Right ventricle myocardium superior (tissue), 1 donor: ENCODE data around the gene ARSI. TPM values are rescaled to one million over a fixed set of nuclear protein-coding genes. Genes with fewer than 3 reads are reported as not detected.
A peak's percentile ranks its signal among the peaks of the same experiment; 100 is the strongest.

Experiments
- ATAC-seq: fragments of 200-7000 bp; cut with Tn5 transposase; one replicate; pipeline ENCODE4 v1.9.1; 2020; ENCODE audit warnings: mild to moderate bottlenecking; ENCODE audit not compliant: poor library complexity
- DNase-seq: peaks from one replicate; pipeline ENCODE4 v3.0.0-alpha.2; 2020
- intact Hi-C: fragments of 100-400 bp; cut with DNase I; formaldehyde crosslinking; loops from one replicate; pipeline ENCODE4 v1.11.2; 2022
- total RNA-seq: library from RNA; stranded (reverse); fragmentation: NEBNext Ultra II Directional; extraction: Animal tissue kit (Norgen Biotek cat#: 25700); gene quantifications from one replicate; pipeline ENCODE4 v1.2.1, GENCODE V29; 2021
- donor health status: DM: no; HTN: yes; CAD: no; lungs with severe emphysema.

The ARSI gene
- total RNA-seq, 1 donor from 2014 or later, result 0.38 TPM

- intact Hi-C loops, result no loop called here
- DNase-seq, result no peak
- no peak for ATAC-seq
Measured at GRCh38 chr5:150279330-150280020, 23.2 kb downstream of the ARSI start.

GRCh38 chr5:150278916-150279315, 23.8 kb downstream of the ARSI start:
- ATAC-seq (no peak), DNase-seq (no peak)
- intact Hi-C loops, result no loop called here

GRCh38 chr5:150278046-150278730, 24.5 kb downstream of the ARSI start:
- intact Hi-C loops, result no loop called here
- ATAC-seq (no peak), DNase-seq (no peak)

GRCh38 chr5:150277043-150277442, 25.7 kb downstream of the ARSI start:
- DNase-seq (no peak), ATAC-seq (no peak)
- intact Hi-C loops, result no loop called here

GRCh38 chr5:150274811-150275210, 27.9 kb downstream of the ARSI start:
- DNase-seq (no peak), ATAC-seq (no peak)
- intact Hi-C loops, result no loop called here

- intact Hi-C loops, result no loop called here
- ATAC-seq (peak; percentile 57), DNase-seq (no peak)
Measured at GRCh38 chr5:150272531-150272930, 30.2 kb downstream of the ARSI start.

GRCh38 chr5:150271923-150272322, 30.8 kb downstream of the ARSI start:
- ATAC-seq, result no peak
- intact Hi-C loops, result no loop called here
- DNase-seq, result no peak

GRCh38 chr5:150271296-150271692, 31.4 kb downstream of the ARSI start:
- ATAC-seq (no peak), DNase-seq (no peak)
- intact Hi-C loops, result no loop called here

- DNase-seq (no peak), ATAC-seq (no peak)
- intact Hi-C loops, result no loop called here
Measured at GRCh38 chr5:150270541-150271295, 32.0 kb downstream of the ARSI start.

- intact Hi-C loops, result no loop called here
- ATAC-seq, result no peak
- no peak for DNase-seq
Measured at GRCh38 chr5:150266871-150267291, 35.8 kb downstream of the ARSI start.

GRCh38 chr5:150265870-150266383, 36.8 kb downstream of the ARSI start:
- no peak for DNase-seq
- intact Hi-C loops, result no loop called here
- ATAC-seq, result no peak

GRCh38 chr5:150264667-150265603, 37.8 kb downstream of the ARSI start:
- ATAC-seq (no peak), DNase-seq (no peak)
- intact Hi-C loops, result no loop called here

- intact Hi-C loops, result no loop called here
- ATAC-seq (peak; percentile 57), DNase-seq (no peak)
Measured at GRCh38 chr5:150263801-150264621, 38.7 kb downstream of the ARSI start.

- ATAC-seq (no peak), DNase-seq (no peak)
- intact Hi-C loops, result no loop called here
Measured at GRCh38 chr5:150263375-150263775, 39.3 kb downstream of the ARSI start.

GRCh38 chr5:150262502-150262901, 40.2 kb downstream of the ARSI start:
- intact Hi-C loops, result no loop called here
- ATAC-seq, result no peak

GRCh38 chr5:150261231-150261630, 41.5 kb downstream of the ARSI start:
- intact Hi-C loops, result no loop called here
- DNase-seq, result no peak

More at GRCh38 chr5:150262502-150262901, 40.2 kb downstream of the ARSI start:
- peak; percentile 17 for DNase-seq

GRCh38 chr5:150258130-150258529, 44.6 kb downstream of the ARSI start:
- intact Hi-C loops, result no loop called here
- DNase-seq, result no peak
- no peak for ATAC-seq

More at GRCh38 chr5:150261231-150261630, 41.5 kb downstream of the ARSI start:
- ATAC-seq, result no peak

GRCh38 chr5:150257424-150257823, 45.3 kb downstream of the ARSI start:
- intact Hi-C loops, result no loop called here
- DNase-seq (no peak), ATAC-seq (no peak)
